VCaP (cell line): ENCODE measurements around the gene ADAMTS9.

Source experiments
- H3K27ac ChIP-seq: fragments of 450-650 bp; 2 replicates; pipeline ENCODE4 v1.5.1; 2017
- CTCF ChIP-seq: fragments of 450-650 bp; conservative IDR thresholded peaks from 2 replicates; pipeline ENCODE4 v1.5.1; 2017; ENCODE audit warnings: mild to moderate bottlenecking, moderate library complexity

ADAMTS9 gene

GRCh38 chr3:64687781-64688604 is at the start of gene ADAMTS9:
Gene ADAMTS9 (minus strand): TSS chr3:64688000. CDS start chr3:64687657, 343 bp downstream.
- no peak; the same call in 1 of the 2 replicates for TF ChIP-seq CTCF
- H3K27ac ChIP-seq, result no peak within 1 kb of the TSS

GRCh38 chr3:64732576-64732975 is 44.8 kb upstream of the ADAMTS9 start:
- no peak overlapping the region for H3K27ac ChIP-seq
- no peak for TF ChIP-seq CTCF

GRCh38 chr3:64730681-64731080 is 42.9 kb upstream of the ADAMTS9 start:
- H3K27ac ChIP-seq, result no peak overlapping the region
- no peak for TF ChIP-seq CTCF

GRCh38 chr3:64728994-64729393 is 41.2 kb upstream of the ADAMTS9 start:
- no peak overlapping the region for H3K27ac ChIP-seq
- TF ChIP-seq CTCF, result no peak

GRCh38 chr3:64728428-64728827 is 40.6 kb upstream of the ADAMTS9 start:
- no peak for TF ChIP-seq CTCF

GRCh38 chr3:64726414-64727090 is 38.8 kb upstream of the ADAMTS9 start:
- H3K27ac ChIP-seq, result no peak overlapping the region
- no peak for TF ChIP-seq CTCF

More at GRCh38 chr3:64728428-64728827, 40.6 kb upstream of the ADAMTS9 start:
- H3K27ac ChIP-seq, result no peak overlapping the region

- TF ChIP-seq CTCF, result no peak
- H3K27ac ChIP-seq, result no peak overlapping the region
Measured at GRCh38 chr3:64718976-64719375, 31.2 kb upstream of the ADAMTS9 start.
